SW 1271 (cell line): ENCODE results near the gene APBA2.
"Not testable (repeated sequence)": the region's sequence is repeated elsewhere in the genome, so short reads cannot be mapped to it uniquely, and the experiment has no call there.

Source experiments
- DNase-seq, 2 experiments: peaks; one replicate each; lab custom pipeline; 2025; lab: John Stamatoyannopoulos, UW

The APBA2 gene

DNA sequence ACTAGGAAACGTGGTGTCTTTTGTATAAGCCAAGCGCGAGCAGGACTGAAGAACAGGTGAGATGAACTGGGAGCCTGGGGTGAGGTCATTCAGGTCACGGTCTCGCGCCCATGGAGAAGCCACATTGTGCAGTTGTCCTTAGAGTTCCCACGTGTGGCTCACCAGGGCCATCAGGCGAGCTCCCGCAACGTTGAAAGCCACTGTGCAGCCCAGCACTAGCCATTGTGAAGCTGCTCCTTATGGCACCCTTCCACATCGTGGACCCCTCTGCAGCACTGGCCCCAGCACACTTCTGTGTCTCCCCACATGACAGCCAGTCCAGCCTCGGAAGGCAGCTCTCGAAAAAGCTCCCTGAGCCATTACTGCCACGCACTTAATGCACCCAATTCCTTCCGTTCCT, 7.6 kb upstream of the APBA2 start:
- no peak for DNase-seq

DNA sequence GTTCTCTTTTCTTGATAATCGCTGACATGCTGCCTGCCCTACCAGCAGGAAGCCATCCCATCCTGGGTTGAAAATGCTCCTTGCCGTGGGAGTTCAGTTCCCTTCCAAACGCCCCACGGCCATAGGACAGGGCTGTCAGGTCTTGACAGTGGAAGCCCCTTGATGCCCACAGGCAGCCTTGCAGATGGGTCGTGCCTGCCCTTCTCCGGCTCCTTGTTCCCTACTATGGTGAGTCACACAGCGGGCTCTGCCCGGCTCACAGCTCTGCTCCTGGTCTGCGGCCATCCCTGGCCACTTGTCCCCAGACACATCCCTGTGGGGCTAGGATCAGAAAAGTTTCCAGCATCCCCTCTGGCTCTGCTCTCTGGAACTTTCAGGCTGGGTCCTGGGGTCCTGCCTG, 6.2 kb upstream of the APBA2 start:
- DNase-seq, result no peak

DNA sequence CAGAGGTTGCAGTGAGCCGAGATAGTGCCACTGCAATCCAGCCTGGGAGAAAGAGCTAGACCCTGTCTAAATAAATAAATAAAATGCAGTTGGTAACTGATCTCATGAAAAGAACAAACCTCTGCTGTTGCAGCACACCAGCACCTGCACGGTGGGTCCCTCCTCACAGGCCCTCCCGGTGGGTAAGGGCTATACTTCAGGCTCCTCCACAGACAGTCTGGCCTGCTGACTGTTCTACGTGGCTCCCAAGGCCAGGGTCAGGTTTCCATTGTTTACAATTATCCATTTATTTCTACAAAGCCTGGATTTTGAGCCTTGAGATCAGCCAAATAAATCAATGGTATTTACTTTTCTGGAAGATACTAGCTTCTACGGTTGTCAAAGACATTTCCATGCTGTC, 5.1 kb upstream of the APBA2 start:
- no peak for DNase-seq

DNA sequence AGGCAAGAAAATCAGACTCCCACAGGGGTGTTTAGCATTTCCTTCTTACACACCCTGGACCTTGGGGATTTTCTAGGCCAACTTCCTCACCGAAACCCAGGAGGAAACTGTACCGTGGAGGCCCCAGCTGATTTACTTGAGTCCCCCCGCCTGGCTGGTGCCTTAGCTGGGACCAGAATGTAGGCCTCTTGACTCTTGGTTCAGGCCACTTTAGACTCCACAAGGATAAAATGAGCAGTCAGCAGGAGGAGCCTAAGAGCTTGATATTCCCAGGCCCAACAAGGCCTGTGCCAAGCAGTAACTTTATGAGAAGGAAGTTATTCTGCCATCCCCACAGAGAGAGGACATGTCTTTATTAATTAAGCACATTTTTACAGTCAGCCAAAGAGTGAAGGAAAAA, 4.6 kb upstream of the APBA2 start:
- no peak for DNase-seq

DNA sequence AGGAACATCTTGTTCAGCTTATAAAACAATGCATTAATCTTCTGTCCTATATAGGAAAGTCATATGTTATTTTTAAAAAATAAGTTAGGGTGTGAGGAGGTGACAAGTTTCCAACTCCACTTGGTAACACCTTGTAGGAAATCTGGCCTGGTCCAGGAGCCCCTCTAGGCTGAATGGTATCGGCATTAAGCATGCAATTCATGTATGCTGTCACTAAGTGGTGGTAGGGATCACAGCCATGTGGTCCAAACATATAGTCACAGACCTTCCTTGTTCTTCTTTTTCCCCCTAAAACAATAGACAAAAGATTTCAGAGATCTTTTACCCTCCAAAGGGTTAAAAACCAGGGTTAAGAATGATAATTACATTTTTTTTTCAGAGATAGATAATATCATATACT, 4.2 kb upstream of the APBA2 start:
- DNase-seq, result no peak

DNA sequence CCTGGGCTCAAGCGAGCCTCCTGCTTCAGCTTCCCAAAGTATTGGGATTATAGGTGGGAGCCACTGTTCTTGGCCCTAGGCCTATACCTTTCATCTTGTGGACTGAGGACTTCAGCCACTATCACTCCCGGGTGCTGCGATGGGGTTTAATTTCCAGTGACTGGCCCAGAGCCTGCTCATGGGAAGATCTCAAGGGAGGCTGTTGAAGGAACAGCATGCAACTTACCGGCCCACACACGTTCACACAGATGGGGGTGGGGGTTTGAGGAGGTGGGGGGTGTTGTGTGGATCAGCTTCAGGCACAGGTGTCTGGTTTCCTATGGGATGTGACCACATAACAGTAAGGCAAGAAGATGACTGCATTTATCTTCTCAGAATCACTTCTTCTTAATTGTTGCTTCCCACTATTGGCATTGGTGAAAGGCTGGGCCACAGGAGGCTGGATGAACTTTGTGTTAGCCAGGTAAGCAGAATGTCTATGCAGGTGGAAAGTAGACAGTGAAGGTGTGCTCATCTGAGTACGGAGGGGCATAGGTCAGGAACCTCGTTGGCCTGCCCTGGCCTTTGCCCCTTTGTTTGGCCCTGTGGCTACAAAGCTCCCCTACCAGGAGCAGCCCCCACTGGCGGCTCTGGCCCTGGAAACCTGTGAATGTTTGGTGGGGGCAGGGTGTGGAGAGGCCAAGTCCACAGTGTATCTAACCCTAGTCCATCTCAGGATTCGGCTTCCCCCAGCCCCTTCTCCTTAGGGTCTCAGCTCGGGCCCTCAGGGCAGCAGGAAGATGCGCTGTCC, 1.4 kb upstream of the APBA2 start:
- DNase-seq, result no peak

DNA sequence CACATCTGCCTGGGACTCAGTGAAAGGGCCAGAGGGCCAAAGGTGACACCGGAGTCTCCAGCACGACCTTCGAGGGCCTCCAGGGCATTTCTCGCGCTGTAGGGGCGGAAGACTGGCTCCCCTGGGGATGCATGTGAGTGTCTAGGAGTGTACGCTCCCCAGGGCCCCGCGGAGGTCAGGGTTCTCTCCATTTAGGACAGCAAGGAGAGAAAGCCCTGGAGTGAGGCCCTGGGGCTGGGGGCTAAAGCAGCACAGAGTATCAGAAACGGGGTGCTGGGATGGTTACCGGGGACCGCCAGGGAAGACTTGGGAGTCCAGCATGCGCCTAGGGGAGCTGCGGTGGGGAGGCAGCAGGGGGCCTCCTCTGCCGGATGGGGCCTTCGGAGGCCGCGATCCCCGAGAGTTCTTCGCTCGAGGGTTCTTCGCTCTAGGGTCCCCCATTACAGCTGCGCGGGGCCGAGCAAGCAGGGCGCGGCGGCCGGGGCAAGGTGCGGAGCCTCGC, 595 bp upstream of the APBA2 start:
- no peak for DNase-seq

DNA sequence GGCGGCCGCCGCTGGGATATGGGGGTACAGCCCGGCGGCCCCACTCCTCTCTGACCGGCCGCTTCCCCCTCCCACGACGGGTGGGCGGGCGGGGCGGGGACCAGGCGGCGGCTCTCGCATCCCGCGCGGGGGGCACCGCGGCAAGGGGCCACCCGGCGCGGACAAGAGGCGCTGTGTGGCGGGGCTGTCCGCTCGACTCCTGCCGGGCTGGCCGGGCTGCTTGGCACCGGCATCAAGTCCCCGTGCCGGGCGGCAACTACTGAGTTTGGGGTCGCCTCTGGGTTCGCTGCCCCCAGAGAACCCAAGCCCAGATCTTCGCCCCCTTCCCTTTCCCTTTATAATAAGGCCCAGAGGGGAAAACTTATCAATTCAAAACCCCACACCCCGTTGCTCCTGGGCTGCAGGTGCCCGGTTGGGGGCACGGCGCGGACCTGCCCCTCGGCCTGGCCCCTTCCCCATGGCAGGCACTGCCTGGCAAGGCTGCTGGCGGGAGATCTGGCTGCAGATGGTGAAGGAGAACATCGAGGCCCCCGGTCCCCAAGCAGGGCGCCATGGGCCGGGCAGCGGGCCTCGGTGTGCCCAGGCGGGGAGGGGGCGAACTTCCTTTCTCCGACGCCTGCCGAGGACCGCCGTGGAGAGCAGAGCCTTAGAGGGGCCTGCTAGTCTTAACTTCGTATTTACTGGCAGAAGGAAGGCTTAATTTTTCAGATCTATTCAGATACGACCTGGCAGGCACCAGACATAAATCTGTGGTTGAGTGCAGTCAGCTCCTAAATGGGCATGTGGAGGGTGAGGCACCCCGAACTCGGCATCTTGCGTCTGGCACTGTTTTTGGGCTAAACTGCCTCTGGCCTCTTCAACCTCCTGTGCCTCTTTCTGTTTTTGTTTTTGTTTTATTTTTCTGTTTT, 911 bp downstream of the APBA2 start:
- DNase-seq, result no peak

DNA sequence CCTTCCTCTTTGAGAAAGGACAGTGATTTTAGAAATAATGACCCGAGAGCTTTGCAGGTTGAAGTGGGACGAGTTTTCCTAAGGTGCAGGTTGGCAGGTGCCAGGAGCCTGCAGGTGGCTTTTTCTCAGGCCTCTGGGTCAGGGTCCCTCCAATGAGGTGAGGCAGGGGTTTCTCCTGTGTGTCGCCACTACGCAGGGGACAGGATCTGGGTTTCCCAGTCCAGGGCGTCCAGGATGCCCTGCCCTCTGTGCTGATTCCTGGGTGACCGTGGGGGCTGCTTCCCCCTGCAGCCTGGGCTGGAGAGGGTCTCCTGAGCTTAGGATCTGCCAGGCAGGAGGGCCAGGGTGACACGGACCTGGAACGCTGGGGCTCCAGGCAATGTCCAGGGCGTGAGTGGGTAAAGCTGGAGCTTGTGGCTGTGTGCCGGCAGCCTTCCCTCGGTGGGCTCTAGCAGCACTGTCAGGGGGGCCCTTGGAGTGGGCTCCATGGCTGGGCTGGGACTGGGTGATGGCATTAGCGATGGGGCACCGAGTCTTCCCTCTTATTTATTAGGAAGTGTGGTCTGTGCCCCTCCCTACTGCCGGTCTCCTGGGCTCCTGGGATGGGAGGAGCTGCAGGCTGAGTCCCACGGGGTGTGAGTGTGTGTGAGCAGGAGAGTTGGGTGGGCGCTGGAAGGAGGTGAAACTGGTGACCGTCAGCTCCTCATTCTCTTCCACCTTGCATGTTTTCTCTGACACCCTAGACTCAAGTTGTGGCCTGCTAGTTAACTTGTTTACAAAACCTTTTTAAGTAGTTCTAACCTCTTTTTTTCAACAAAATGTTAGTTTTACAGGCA, 1.8 kb downstream of the APBA2 start:
- DNase-seq, result no peak

DNA sequence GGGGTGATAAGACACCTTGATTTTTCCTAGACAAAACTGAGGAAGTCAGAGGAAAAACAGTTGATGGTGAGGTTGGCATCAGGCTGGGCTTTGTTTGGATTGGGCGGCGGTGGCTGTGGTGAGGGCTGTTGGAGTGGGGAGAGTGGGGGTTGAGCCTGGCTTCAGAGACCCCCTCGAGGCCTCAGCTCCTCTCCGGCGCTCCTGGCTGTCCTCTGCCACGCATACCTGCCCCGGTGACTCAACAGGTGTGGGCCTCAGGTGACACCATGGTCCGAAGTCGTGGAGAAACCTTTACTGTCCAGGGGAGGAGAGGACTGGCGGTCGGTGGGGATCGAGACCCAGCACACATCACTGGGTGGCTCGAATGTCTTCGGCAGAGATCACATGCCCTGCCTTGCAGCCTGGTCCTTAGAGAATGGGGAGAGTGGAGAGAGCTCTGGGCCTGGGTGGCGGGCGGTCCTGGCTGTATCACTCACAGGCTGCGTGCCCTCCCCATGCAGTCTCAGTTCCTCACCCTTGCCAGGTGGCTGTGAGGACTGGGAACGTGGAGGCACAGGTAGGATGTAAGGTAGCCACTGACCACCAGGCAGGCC, 2.6 kb downstream of the APBA2 start:
- DNase-seq, result no peak

DNA sequence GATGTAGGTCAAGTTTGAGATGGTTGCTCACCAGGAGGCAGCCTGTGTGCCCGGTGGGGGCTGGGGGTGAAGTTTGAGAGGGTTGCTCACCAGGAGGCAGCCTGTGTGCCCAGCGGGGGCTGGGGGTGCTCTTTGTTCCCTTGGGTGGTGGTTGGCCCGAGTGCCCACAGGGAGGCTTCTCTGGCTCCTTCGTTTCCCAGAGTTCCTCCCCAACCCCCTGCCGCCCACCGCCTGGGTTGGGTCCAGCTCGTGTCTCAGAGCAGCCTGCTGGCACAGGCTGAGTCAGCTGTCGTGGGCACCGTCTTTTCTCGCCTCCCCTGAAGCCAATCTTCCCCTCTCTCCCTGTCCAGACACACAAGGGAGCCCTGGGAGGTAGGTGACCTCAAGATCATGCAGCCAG, 3.1 kb downstream of the APBA2 start:
- DNase-seq, result no peak

DNA sequence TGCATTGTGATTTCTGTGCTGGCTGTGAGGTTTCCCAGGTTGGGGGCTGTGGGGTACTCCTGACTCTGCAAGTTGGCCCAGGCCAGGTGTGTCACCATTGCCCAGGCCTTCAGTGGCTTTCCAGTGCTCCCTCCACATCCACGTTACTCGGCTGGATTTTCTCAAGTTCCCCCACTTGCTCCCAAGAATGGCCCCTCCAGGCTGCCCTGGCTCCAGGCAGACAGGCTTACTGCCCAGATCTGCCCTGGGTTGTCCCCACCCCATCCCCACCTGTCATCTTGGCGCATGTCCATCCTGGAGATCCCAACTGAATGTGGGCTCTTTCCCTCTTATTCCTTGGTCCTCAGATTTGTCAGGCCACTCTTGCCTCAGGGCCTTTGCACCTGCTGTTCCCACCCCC, 3.6 kb downstream of the APBA2 start:
- DNase-seq, result no peak

DNA sequence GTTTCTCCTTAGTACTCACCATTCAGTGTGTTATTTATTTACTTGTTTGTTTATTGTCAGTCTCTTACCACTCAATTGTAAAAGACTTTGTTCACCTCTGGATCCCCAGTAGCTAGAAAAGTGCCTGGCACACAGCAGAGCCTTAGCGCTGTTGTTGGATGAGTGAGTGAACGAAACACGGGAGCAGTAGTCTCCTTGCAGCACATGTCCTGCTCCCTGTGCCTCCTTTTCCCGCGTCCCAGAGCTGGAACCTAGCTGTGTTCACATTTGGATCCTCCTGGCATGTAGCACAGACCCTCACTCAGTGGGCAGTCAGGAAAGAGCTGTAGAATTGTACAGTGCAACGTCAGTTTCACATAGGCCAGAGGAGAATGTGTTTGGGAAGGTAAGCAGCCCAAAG, 4.1 kb downstream of the APBA2 start:
- DNase-seq, result not testable (repeated sequence)

DNA sequence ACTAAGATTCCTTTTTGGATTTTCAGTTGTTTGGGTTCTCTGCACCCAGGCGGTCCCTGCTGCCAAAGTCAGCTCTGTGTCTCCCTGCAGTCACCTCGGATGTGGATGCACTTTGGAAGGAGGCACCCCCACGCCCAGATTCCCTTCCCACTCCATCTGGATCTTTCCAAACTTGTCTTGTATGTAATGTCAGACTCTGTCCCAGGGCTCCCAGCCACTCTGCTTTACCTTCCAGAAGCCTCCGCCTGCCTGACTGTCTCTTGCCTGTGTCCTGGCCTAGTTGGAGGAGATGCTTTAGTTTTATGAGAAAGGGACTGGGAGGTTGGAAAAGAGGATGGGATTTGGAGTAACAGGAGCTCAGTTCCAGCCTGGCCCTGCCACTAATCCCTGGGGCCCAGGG, 4.5 kb downstream of the APBA2 start:
- not testable (repeated sequence) for DNase-seq

DNA sequence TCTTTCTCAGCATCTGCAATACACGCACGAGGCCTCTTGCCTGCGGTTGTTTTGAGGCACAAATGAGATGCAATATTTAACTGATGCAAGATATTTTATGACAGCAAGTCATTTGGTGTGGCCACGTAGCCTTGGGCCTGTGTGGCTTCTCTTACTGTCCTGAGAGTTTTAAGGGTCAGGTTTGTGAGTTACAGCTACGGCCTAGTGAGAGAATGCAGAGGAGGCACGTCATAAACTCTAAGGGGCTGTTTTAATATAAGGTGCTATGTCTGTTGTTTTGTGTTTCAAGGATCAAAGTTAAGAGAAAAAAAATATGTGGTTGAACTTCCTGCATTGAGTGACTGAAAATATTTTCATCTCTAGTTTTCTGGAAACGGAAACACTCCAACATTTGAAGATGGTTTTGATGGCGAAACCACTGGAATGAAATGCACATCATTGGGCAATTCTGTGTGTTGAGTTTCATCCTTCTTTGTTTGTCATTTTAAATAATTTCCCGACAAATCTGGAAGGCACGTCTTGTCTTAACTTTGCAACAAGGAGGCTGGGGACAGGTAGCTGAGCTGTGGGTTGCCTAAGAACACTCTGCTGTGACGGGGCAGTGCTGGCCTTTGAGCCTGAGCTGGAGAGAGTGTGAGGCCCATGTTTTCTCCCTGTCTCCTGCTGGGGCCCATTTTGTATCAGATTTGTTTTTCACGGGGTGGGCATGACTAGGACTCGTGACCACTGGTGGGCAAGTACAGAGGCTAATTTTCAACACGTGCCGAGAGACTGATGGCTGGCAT, 5.1 kb downstream of the APBA2 start:
- no peak for DNase-seq

DNA sequence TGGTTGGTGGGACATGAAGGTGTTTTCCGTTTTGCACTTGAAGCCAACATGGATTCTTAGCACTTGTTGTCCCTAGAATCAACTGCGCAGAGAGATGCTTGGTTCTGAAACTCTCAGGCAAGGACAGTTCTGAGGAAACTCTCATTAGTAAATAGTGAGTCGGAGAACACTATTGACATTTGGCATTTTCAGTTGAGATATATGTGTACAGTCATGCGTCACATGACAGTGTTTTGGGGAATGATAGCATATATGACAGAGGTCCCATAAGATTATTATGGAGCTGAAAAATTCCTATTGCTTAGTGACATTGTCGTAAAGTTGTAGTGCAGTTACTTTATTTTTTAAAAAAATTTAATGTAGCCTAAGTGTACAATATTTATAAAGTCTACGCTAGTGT, 5.8 kb downstream of the APBA2 start:
- no peak for DNase-seq

DNA sequence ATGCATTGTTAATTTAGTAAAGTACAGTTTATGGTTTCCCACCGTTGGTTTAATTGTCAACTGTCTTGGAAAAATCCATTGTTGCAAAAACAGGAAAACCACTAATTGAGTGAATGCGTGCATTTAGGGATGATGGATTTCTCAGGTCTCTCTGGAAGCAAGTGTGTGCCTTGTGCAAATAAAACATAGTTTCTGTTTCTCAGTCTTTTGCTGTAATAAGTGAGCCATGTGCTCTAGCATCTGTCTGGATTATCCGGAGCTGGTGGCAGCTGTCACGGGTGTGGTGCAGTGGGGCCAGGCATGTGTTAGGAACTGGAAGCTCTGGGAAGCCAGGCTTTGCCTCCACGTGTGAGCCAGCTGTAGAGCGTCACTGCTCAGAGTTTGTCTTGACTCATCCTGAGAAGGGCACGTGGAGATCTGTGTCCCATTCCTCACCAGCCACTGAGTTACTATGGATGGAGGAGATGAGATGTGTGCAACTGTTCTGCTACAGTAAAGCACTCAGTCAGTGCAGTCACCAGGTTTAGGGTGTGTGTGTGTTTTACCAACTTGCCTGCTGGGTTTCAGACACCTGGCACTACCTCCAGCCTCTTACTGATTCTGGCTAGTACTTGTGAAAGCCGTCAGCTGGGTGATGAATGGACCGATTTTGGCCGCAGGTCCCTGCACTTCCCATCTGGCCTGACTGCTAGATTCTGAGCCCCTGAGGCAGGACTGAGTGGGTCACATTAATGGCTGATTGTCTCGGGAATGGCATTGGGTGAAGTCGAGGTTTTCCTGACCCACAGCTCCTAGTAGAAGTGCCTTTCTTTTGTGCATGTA, 7.2 kb downstream of the APBA2 start:
- DNase-seq, result no peak

DNA sequence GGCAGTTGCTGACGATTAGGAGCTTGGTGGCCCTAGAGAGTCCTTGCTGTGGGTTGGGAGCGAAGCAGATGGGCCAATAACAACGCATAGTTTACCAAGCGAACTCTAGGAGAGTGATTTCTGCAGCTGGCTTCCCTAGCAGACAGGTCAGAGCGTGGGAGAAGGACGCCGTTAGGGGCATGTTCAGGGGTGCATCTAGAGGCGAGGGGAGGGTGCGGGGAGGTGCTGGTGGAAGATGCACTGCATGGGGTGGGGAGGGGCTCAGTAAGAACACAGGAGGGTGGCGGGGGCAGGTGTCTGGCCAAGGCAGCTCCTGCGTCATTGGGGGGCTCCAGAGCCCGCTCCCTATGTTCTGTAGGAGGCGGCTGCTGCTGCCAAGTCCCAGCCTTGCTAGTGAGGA, 8.9 kb downstream of the APBA2 start:
- no peak for DNase-seq

DNA sequence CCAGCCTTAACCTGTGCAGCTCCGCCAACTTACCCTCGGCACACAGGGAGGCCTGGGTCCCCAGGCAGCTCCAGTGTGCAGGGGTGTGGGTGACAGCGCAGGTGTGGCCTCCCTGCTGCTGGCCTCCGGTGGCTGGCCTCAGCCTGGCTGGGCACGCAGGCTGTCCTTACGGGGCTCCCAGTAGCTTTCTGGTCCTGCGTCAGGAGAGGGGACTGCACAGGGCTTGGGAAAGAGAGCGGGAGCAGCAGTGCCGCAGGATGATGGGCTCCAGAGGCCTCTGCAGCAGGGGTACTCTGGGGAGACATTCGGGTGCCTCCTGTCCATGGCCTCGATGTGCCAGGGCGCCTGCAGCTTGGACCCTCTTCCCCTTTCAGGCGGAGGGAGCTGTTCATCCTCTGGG, 9.4 kb downstream of the APBA2 start:
- no peak for DNase-seq

DNA sequence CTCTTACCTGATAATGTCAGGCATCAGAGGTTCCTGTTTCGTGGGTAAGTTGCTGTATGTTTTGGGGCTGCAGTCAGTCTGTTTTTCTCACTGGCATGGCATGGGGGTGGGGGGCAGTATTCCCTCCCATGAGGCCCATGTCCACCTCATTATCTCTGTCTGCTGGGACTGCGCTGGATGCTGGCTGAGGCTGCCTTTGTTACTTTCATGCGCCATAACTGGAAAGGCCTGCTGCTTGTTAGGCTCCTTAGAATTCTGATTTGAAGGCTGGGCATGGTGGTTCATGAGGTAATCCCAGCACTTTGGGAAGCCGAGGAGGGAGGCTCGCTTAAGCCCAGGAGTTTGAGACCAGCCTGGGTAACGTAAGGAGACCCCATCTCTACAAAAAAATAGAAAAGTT, 9.8 kb downstream of the APBA2 start:
- DNase-seq, result no peak
